Muscle layer of colon (tissue), 2 donors: Measurements from ENCODE around the gene ARHGEF28.

ENCODE experiments used
- H3K27ac ChIP-seq: one replicate; pipeline ENCODE4 v1.7.0; 2013; ENCODE audit warnings: low read depth, mild to moderate bottlenecking, low read length, moderate library complexity
- H3K27me3 ChIP-seq, 2 donors: one replicate each; pipeline ENCODE4 v1.7.0; 2013; ENCODE audit warnings: low read length in 2 of 2, mild to moderate bottlenecking in 2 of 2; ENCODE audit not compliant: insufficient read depth in 2 of 2, control insufficient read depth in 1 of 2
- H3K36me3 ChIP-seq: one replicate; pipeline ENCODE4 v1.7.0; 2013; ENCODE audit warnings: mild to moderate bottlenecking, low read length; ENCODE audit not compliant: insufficient read depth
- H3K4me1 ChIP-seq: one replicate; pipeline ENCODE4 v1.7.0; 2013; ENCODE audit warnings: mild to moderate bottlenecking, low read length; ENCODE audit not compliant: insufficient read depth
- H3K4me3 ChIP-seq, 2 donors: one replicate each; pipeline ENCODE4 v1.7.0; 2013; ENCODE audit warnings: low read length in 2 of 2, low read depth in 1 of 2, mild to moderate bottlenecking in 1 of 2, moderate library complexity in 1 of 2
- H3K9ac ChIP-seq: one replicate; pipeline ENCODE4 v1.7.0; 2013; ENCODE audit warnings: low read length
- H3K9me3 ChIP-seq: one replicate; pipeline ENCODE4 v1.7.0; 2013; ENCODE audit warnings: mild to moderate bottlenecking, low read length
- donor health status: abdominal sarcoma.
- donor health status: Adenocarcinoma of cecum.

The ARHGEF28 gene

DNA sequence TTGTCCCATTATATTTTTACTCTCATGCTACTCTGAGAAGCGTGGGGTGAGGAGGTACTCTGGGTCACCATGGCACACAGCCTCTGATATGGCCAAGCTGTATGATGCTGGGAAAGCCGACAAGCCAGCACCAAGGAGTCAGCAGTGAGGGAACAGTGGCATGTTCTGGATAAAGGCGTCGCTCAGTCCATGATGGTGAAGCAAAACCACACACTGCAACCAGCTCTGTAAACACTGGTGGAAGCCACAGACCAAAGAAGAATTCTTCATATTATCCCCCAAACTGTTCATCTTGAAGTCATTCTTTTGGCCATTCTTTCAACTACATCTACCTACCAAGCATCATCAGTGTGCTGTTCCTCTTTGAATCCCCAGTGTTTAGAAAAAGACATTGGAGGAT is 264.6 kb downstream of the ARHGEF28 start:
- Histone ChIP-seq H3K9me3 (no peaks in the 10 kb centered on the region), H3K9ac (no peak overlapping the region), H3K27ac (no peak overlapping the region), H3K4me3 (no peak overlapping the region), H3K27me3 (no peaks in the 10 kb centered on the region), H3K4me1 (no peaks in the 10 kb centered on the region), H3K36me3 (no peaks in the 10 kb centered on the region)

DNA sequence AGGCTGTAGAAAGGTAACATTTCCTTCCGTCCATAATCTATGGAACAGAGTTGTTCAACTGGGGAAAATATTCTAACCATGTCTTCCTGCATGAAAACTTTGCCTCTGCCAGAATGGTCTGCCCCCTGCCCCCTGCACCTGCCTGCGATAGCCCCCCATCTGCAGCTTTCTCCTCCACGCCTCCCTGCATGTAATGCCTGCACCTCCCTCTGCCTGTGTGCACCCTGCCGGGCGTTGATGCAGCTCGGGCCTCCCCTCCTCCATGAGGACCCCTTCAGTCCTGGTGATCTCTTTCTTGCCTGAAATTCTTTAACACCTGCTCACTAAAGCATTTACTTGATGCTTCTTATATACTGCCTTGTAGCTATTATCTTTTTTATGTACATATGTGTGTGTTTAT is 266.2 kb downstream of the ARHGEF28 start:
- no peak overlapping the region for H3K9ac ChIP-seq
- no peaks in the 10 kb centered on the region for H3K36me3 ChIP-seq
- no peak overlapping the region for H3K27ac ChIP-seq
- no peak overlapping the region for H3K4me3 ChIP-seq
- H3K27me3 ChIP-seq = no peaks in the 10 kb centered on the region
- H3K4me1 ChIP-seq = no peaks in the 10 kb centered on the region
- no peaks in the 10 kb centered on the region for H3K9me3 ChIP-seq

DNA sequence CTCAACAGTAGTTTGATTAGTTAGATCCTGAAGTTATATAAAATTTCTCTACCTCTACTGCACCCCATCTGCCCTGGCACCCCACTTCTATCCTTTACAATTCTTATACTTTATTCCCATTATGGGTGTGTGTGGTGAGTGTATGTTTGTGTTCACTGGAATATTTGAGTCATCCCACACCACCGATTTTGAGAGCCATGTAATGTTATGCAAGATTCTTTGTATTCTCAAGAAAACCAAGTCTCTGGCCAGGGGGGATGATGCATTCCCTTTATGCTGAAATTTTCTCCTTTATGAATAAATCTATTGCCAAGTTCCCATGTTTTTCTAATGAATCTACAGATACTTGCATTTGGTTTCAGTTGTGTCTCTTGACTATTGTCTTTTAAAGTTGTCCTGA is 266.8 kb downstream of the ARHGEF28 start:
- no peak overlapping the region for H3K27ac ChIP-seq
- H3K27me3 ChIP-seq = no peaks in the 10 kb centered on the region
- H3K9ac ChIP-seq = no peak overlapping the region
- H3K36me3 ChIP-seq = no peaks in the 10 kb centered on the region
- no peaks in the 10 kb centered on the region for H3K9me3 ChIP-seq
- H3K4me1 ChIP-seq = no peaks in the 10 kb centered on the region
- no peak overlapping the region for H3K4me3 ChIP-seq

DNA sequence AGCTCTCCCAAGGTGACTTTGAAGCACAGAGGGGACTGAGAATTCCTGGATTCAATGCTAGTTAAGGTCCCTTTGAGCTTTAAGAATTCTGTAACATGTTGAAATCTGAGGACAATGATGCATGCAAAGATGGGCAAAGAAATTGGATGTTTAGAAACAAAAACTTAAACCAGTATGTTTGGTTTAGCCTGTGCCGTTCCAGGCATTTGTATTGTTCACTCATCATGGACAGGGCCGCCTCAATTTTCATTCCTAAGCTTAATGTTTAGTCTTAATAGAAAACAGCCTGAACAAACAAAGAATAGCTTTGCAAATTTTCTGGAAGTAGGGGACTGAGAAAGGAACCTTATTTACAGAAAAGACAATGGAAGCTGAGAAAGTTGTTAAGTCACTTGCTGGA is 267.8 kb downstream of the ARHGEF28 start:
- no peak overlapping the region for H3K27ac ChIP-seq
- H3K36me3 ChIP-seq = no peaks in the 10 kb centered on the region
- no peak overlapping the region for H3K9ac ChIP-seq
- no peaks in the 10 kb centered on the region for H3K9me3 ChIP-seq
- no peak overlapping the region for H3K4me3 ChIP-seq
- H3K27me3 ChIP-seq = no peaks in the 10 kb centered on the region
- no peaks in the 10 kb centered on the region for H3K4me1 ChIP-seq

DNA sequence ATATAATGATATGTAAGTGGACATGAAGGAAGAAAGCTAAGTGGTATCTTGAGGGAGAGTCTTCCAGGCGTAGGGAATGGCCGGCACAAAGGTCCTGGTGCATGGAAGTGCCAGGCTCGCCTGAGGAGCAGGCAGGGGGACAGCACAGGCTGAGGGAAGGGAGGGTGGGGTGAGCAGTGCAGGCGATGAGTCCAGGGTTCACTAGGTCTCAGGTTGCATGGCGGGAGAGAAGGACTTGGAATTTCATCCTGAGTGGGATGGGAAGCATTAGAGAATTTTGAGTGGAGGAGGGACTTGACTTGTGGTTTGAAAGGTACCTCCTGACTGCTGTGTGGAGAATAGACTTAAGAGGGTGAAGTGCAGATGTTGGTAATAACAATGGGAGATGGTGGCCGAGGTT is 268.9 kb downstream of the ARHGEF28 start:
- Histone ChIP-seq H3K4me3 (no peak overlapping the region), H3K4me1 (no peaks in the 10 kb centered on the region)

DNA sequence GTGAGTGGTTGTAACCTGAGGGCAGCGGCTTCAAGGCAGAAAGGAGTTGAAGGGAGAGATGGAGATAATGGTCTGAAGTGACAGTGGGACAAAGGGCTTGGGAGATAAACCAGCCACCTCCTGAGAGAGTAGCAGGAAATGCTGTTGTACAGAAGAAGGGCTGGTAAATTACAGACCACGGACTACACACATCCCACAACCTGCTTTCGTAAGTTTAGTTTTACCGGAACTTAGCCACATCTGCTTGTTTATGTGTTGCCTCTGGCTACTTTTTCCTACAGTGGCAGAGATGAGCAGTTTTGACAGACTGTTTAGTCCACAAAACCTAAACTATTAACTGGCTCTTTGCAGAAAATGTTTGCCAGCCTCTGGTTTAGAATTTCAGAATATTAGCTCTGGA is 269.5 kb downstream of the ARHGEF28 start:
- Histone ChIP-seq H3K27ac (no peak overlapping the region), H3K4me3 (no peak overlapping the region), H3K4me1 (no peaks in the 10 kb centered on the region), H3K36me3 (no peaks in the 10 kb centered on the region), H3K27me3 (no peaks in the 10 kb centered on the region), H3K9me3 (no peaks in the 10 kb centered on the region), H3K9ac (no peak overlapping the region)

More for the DNA sequence above, 268.9 kb downstream of the ARHGEF28 start:
- Histone ChIP-seq H3K36me3 (no peaks in the 10 kb centered on the region), H3K9me3 (no peaks in the 10 kb centered on the region), H3K27ac (no peak overlapping the region), H3K27me3 (no peaks in the 10 kb centered on the region), H3K9ac (no peak overlapping the region)

DNA sequence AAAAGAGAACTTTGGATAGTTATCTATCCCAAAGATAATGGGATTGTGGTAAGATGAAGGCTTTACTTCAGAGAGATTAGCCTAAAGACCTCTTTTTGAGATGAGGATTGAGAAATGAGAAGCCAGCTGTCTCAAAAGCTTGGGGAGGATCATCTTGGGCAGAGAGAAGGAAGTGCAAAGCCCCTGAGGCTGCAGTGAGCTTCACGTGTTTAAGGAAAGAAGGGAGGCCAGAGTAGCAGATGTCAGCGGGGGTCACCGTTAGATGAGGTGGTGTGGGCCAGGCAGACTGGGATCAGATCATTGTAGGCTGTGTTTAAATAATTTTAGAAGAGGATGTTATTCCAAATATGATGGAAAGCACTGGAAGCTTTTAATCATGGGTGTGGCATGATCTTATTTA is 270.1 kb downstream of the ARHGEF28 start:
- Histone ChIP-seq H3K4me1 (no peaks in the 10 kb centered on the region), H3K36me3 (no peaks in the 10 kb centered on the region), H3K9ac (no peak overlapping the region), H3K27ac (no peak overlapping the region), H3K27me3 (no peaks in the 10 kb centered on the region), H3K4me3 (no peak overlapping the region), H3K9me3 (no peaks in the 10 kb centered on the region)

DNA sequence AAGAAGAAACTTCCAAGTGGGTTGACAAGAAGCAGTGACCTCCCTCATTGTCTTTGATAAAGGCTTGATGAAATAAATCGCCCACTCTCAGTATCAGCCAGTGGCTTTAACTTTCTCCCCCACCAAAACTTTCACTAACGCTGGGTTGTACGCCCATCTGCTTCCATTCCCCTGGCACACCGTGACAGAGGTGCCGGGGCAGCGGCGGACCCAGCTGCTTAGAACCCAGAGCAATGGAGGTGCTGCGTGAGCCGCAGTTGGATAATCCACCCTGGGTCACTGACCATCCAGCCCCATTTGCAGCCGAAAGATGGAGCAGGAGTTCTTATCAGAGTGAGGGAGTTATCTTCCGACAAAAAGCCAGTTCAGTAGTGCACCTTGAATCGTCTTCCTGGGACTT is 270.7 kb downstream of the ARHGEF28 start:
- Histone ChIP-seq H3K36me3 (no peaks in the 10 kb centered on the region), H3K4me3 (no peak overlapping the region), H3K9ac (no peak overlapping the region), H3K27me3 (no peaks in the 10 kb centered on the region), H3K9me3 (no peaks in the 10 kb centered on the region), H3K4me1 (no peaks in the 10 kb centered on the region), H3K27ac (no peak overlapping the region)

DNA sequence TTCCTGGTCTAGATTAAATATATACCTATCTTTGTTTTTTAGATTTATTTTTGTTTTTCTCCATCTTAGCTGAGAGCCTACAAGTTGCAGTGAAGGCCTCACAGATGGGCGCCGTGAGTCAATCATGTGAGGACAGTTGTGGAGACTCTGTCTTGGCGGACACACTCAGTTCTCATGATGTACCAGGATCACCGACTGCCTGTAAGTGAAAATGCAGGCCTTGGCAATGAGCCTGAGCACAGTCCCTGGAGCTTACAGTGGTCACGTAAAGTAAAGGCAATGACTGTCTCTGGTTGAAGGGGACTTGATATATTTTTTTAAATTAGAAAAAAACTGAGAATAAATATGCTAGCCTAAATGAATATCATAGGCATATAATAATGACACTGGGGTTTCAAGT is 271.9 kb downstream of the ARHGEF28 start:
- Histone ChIP-seq H3K36me3 (no peaks in the 10 kb centered on the region), H3K4me1 (no peaks in the 10 kb centered on the region), H3K27me3 (no peaks in the 10 kb centered on the region)

DNA sequence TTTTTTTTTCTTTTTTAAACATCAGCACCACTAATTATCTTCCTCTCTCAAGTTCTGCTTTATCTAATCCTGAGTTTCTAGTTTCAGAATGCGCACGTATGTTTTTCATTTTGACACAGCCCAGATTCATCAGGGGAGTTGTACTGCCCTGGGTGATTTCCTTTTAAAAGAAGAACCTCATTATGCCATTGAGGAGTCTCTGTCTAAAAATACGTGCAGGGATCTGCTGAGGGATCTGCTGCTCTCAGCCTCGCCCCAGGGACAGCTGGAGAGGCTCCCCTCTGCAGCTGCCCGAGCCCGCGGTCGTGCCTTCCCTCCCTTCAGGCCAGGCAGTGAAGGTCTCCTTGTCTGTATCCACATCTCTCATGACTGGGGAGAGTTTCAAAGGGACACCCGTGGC is 273.1 kb downstream of the ARHGEF28 start:
- no peak overlapping the region for H3K9ac ChIP-seq
- no peaks in the 10 kb centered on the region for H3K9me3 ChIP-seq
- no peaks in the 10 kb centered on the region for H3K4me1 ChIP-seq
- no peak overlapping the region for H3K27ac ChIP-seq
- no peaks in the 10 kb centered on the region for H3K36me3 ChIP-seq
- H3K4me3 ChIP-seq = no peak overlapping the region
- H3K27me3 ChIP-seq = no peaks in the 10 kb centered on the region

More for the DNA sequence above, 271.9 kb downstream of the ARHGEF28 start:
- no peak overlapping the region for H3K9ac ChIP-seq
- H3K4me3 ChIP-seq = no peak overlapping the region
- H3K9me3 ChIP-seq = no peaks in the 10 kb centered on the region
- no peak overlapping the region for H3K27ac ChIP-seq

DNA sequence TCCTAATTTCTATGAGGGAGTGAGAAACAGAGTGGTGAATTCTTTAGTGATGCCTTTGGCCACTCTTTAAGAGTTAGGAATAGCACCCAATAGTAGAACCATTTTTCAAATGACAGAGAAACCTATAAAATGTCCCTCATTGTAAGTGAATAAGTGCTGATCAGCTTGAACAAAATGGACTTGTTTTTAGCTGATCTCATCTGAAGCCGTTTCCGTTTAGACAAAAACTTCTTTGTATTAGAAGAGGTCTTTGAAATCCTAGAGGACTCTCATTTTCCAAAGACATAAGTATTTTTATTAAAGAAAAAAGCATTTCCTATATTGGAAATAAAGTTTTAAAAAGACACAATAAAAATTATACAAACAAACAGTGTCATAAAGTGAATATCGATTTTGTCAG is 273.9 kb downstream of the ARHGEF28 start:
- Histone ChIP-seq H3K9ac (no peak overlapping the region), H3K27ac (no peak overlapping the region), H3K4me1 (no peaks in the 10 kb centered on the region), H3K4me3 (no peak overlapping the region), H3K36me3 (no peaks in the 10 kb centered on the region), H3K27me3 (no peaks in the 10 kb centered on the region), H3K9me3 (no peaks in the 10 kb centered on the region)

DNA sequence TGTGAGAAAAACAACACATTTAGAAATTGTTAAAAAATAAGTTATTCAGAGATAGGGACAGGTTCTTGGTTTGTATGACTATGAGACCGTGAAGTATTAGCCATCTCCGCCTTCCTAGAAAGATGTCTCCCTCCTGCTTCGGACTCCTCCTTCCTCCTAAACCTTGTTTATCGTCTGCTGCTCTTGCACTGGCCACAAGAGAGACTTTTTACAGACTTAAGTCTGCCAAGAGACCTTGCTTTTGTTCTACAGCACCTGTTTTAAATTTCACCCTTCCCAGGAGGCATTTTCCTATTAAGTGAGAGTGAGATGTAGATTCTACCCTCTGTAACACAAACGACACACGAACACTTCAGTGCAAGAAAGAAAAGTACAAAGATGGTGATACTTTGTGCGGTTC is 274.6 kb downstream of the ARHGEF28 start:
- H3K27me3 ChIP-seq = no peaks in the 10 kb centered on the region
- no peak overlapping the region for H3K9ac ChIP-seq
- H3K27ac ChIP-seq = no peak overlapping the region
- no peaks in the 10 kb centered on the region for H3K36me3 ChIP-seq
- H3K4me3 ChIP-seq = no peak overlapping the region
- no peaks in the 10 kb centered on the region for H3K4me1 ChIP-seq
- no peaks in the 10 kb centered on the region for H3K9me3 ChIP-seq
